Measurements from ENCODE around the gene STXBP4. TPM values are rescaled to one million over a fixed set of nuclear protein-coding genes. Genes with fewer than 3 reads are reported as not detected.

Gene STXBP4
- total RNA-seq, 1 donor from 2014 or later: 25.7 TPM

DNA sequence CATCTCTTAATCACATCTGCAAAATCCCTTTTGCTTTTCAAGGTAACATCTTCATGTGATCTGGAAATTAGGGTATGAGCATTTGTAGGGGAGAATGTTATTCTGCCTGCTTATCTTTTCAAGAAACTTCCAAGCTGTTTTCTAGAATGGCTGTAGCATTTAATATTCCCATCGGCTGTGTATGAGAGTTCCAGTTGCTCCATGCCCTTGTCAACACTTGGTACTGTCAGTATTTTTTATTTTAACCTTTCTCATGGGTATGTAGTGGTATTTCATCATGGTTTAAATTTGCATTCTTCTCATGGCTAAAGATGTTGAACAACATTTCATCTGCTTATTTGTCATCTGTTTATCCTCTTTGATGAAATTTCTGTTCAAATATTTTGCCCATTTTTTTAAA is 205.6 kb downstream of the STXBP4 start:
- DNase-seq: no peak

DNA sequence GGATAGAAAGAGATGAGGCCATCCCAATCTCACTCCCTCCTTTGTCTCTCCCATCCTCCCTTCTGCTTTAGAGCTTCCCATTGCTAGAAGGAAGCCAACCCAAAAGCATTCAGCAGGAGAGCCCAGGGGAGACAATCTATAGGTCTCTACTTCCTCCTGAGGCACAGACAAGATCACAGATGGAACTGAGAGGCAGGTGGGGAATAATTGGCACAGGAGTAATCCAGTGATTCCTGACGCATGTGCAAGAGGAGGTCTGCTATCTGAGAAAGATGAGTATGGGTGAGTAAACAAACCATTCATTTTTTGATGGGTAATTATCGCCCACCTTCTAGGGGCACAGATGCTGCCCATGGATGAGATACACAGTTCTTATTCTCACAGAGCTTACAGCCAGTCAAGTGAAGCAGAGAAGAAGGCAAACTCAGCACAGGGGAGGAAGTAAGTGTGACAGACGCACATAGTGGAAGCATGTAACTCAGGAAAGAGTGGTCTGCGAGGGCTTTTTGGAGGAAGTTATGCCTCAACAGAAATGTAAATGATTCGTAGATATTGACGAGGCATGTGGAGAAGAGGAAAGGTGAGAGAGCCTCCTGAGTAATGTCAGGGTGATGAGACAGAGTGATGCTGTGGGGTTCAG is 207.3 kb downstream of the STXBP4 start:
- no peak for DNase-seq

- DNase-seq: no peak
These were observed 208.7 kb downstream of the STXBP4 start for GRCh38 chr17:55177159-55177854.

GRCh38 chr17:55177855-55178217 is 209.3 kb downstream of the STXBP4 start:
- no peak for DNase-seq

DNA sequence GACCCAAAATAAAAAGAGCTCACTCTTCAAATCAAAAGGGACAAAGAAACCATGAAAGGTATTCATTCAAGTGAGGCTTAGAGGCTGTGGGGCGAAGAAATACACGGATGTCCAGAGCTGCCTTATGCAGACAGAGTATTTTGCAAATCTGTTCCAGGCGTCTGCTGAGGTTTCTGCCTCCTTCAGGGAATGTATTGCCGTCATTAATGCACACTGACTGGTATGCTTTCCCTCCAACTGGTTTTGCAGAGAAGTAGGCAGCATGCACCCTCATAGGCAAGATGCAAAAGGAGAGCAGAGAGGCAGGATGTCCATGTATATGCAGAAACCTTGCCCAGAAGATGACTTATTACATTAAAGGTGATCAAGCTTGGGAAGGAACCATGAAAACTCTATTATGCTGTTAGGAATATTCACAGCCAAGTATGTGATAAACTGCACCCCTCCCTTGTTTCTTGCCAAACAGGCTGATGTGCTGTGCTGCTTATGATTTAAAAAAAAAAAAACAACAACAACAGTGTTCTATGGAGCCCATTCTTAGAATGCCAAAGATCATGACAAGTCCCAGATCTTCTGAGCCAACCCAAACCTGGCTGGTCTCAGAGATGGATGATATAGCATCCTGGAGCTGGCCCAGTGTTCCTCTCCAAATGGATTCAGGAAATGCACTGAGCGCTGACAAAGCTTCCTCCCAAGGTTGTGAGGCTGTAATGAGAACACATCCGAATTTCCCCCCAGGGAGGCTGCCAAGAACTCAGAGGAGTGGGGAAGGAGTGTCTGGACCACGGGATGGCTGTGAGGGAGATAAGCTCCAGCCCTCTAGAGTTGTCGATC is 218.6 kb downstream of the STXBP4 start:
- DNase-seq: no peak

DNA sequence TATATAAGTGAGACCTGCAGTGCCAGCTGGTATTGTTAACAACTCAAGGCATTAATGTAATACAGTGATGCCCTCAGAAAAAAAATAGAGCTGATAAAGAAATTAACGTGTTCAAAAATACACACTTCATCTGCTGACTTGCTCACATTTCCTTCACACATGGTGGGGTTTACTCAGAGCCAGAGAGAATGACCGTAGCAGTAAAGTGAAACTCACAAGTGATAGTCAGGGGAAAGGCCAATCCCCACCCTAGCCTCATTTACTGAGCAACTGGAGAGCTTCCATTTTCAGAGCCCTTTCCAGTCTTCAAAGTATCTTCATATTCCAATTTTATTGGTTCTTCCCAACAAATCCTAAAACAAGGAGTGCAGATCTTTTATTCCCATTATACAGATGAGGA is 222.2 kb downstream of the STXBP4 start:
- DNase-seq: no peak

DNA sequence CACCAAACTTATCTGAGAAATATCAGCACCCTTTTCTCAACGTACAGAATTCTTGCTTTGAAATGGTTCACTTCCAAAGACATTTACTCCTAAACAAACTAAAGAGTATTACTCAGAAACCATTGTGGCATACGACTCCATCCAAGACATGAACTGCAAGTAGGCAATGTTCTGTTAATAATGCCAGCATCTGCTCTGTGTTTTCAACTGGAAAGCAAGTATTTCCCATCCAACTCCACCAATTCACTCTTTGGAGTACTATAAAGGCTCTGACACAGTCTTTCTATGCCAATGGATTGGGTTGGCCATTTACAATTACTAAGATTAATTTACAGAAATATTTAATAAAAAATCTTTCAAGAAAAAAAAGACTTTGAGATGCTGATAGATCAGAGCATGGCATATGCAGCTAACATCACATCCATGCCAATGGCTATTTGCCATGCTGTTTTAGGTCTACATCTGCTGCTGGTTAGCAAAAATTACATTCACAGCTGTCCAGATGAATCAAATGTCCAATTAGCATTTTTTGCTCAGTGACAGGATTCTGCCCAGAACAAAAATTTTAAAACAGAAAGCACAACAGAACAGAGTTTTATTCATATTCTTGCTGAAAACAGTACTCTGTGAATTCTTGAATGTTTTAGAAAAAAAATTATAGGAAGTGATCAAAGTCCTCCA is 230.3 kb downstream of the STXBP4 start:
- DNase-seq: no peak

DNA sequence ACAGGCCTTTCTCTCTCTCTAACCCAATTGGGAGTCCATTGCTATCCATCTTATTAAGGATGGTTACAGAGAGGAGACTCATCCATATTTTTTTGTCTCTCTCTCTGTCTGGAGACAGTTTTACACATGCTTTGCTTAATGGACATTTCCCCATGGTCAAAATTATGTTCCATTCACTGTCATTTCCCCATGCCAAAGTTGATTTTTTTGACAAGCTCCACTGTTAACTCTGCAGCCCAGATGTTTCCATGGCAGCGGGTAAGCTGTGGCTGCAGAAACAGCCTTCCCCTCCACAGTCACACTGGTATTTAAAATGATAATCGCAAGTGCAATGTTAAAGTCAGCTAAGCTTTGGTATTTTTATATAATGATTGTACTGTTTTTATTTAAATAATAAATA is 232.3 kb downstream of the STXBP4 start:
- no peak for DNase-seq

DNA sequence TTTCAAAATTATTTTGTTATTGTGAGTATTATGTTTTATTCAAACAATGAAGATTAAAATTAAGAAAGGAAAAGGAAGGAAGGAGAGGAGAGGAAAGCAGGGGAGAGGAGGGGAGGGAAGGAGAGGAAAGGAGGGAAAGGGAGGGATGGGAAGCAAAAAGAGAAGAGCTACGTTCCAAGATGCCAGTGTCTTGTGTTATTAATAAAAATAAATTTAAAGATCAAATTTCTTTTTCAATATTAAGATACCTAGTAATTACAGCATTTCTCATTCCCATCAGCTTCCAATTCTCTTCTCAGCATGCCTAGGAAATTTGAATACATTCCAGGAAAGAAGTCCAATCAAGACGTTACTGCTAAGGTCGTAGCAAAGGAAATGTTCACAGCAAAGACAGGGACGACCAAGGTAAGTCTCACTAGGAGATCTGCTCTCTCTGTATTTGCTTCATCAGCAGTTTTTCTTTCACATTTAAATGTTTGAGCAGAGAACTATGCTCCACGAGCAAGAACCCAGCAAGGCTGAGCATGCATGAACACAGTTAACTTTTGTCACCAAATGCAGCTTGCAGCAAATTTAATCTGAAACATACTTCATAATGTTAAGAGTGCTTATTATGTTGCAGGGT is 232.9 kb downstream of the STXBP4 start:
- DNase-seq: no peak

GRCh38 chr17:55202896-55203295 is 234.3 kb downstream of the STXBP4 start:
- DNase-seq: no peak

DNA sequence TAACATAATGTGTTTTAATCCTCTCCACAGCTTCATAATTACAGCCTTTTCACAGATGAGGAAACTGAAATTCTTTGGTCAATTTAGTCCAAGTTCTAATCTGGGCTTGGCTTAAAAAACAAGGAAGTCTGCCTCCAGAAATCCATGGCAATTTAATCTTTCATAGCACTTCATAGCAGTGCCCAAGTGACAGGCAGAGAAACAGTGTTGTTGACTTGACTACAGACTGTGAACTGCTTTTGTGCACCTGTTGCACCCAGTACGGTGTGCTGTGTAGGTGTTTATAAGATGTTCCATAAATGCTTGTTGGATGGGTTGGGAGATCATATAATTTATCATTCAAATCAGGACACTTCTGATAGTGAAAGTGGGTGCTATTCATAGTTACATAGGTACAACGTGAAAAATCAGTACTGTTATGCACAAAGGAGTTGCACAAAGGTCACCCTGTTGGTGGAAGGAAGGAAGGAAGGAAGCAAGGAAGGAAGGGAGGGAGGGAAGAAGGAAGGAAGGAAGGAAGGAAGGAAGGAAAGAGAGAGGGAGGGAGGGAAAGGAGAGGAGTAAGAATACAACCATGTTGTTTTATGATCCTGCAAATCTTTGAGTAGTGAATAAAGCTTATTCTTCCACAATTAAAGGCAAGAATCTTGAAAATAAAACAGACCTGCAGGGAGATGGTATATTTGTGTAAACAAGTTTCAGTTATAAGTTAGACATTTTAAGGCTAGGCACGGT is 239.7 kb downstream of the STXBP4 start:
- no peak for DNase-seq

- DNase-seq: no peak
These were observed 241.7 kb downstream of the STXBP4 start for GRCh38 chr17:55210292-55210691.

DNA sequence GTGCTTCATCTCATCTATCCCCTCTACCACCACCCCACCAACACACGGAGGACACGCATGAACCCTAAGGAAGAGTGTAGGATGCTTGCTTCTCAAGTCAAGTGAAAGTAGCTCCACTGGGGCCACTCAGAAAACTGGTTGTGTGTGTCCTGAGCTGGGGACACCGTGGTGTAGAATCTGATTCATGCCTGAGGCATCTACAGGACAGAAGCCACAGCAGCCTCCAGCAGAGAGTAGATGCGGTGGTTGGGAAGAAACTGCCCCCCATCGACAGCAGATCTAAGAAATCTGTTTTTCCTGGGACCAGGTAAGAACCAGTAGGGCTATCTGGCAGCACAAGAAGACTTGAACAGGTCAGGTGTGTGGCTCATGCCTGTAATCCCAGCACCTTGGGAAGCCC is 244.3 kb downstream of the STXBP4 start:
- DNase-seq: no peak

GRCh38 chr17:55215711-55216110 is 247.1 kb downstream of the STXBP4 start:
- DNase-seq: no peak

- DNase-seq: no peak
These were observed 248.3 kb downstream of the STXBP4 start for GRCh38 chr17:55216888-55217287.

- no peak for DNase-seq
These were observed 250.9 kb downstream of the STXBP4 start for GRCh38 chr17:55219459-55219858.

- DNase-seq: no peak
These were observed 251.4 kb downstream of the STXBP4 start for GRCh38 chr17:55219934-55220333.

All from occipital lobe (tissue), 2 donors.